Endothelial cell of umbilical vein (primary cell): ENCODE measurements around the gene USP11.

Experiments used
- EZH2 ChIP-seq: IDR thresholded peaks from 2 replicates; pipeline ENCODE4 v1.6.1; 2012; ENCODE audit warnings: borderline replicate concordance, low read depth, mild to moderate bottlenecking, moderate library complexity, low read length, inconsistent platforms; ENCODE audit not compliant: severe bottlenecking
- FOS ChIP-seq: IDR thresholded peaks from 2 replicates; pipeline ENCODE4 v1.6.1; 2011; ENCODE audit warnings: mild to moderate bottlenecking, low read length, moderate library complexity, borderline replicate concordance; ENCODE audit not compliant: insufficient read depth
- JUN ChIP-seq: IDR thresholded peaks from 2 replicates; pipeline ENCODE4 v1.6.1; 2011; ENCODE audit warnings: borderline replicate concordance, low read depth; ENCODE audit not compliant: insufficient read length, insufficient read depth
- POLR2A ChIP-seq: IDR thresholded peaks from 2 replicates; pipeline ENCODE4 v1.6.1; 2012; ENCODE audit warnings: low read depth, mild to moderate bottlenecking, control low read depth, low read length
- POLR2AphosphoS5 ChIP-seq: IDR thresholded peaks from 2 replicates; pipeline ENCODE4 v1.6.1; 2012; ENCODE audit warnings: low read depth, mild to moderate bottlenecking, control low read depth, low read length, moderate library complexity; ENCODE audit not compliant: insufficient read depth
- TF ChIP-seq, protein P1 (sequence below), 2 donors: IDR thresholded peaks; 1 replicate in 1 of 2; 2 replicates in 1 of 2; pipeline ENCODE4 v1.5.1; 2011; ENCODE audit warnings: low read length in 2 of 2, mild to moderate bottlenecking in 2 of 2, moderate library complexity in 2 of 2, control low read depth in 1 of 2, inconsistent platforms in 1 of 2, low read depth in 1 of 2; ENCODE audit not compliant: insufficient read depth in 1 of 2; ENCODE audit errors: extremely low read depth in 1 of 2
- TF ChIP-seq, protein P2 (sequence below): IDR thresholded peaks from 2 replicates; pipeline ENCODE4 v1.6.1; 2011; ENCODE audit not compliant: insufficient read depth, insufficient read length

DNA sequence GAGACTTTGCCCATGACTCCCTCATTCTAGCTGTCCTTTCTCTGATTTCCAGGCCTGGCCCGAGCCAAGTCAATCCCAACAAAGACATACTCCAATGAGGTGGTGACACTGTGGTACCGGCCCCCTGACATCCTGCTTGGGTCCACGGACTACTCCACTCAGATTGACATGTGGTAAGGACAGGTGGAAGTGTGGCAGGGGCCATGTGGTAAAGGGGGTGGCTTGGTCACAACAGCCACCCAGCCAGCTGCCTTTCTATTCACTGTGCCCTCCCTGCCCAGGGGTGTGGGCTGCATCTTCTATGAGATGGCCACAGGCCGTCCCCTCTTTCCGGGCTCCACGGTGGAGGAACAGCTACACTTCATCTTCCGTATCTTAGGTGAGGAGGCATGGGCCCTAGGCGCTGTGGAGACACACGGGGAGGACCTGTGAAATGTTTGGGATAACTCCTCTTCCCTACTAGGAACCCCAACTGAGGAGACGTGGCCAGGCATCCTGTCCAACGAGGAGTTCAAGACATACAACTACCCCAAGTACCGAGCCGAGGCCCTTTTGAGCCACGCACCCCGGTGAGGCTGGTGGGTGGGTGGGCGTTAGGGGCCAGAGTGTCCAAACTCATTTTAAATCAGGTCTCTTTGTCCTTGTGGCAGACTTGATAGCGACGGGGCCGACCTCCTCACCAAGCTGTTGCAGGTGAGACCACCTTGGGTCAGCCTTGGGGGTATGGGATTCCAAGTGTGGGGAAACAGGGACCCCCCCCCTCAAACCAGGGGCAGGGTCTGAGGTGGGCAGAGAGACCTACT, 6.1 kb upstream of the USP11 start:
- TF ChIP-seq, protein P1, sequence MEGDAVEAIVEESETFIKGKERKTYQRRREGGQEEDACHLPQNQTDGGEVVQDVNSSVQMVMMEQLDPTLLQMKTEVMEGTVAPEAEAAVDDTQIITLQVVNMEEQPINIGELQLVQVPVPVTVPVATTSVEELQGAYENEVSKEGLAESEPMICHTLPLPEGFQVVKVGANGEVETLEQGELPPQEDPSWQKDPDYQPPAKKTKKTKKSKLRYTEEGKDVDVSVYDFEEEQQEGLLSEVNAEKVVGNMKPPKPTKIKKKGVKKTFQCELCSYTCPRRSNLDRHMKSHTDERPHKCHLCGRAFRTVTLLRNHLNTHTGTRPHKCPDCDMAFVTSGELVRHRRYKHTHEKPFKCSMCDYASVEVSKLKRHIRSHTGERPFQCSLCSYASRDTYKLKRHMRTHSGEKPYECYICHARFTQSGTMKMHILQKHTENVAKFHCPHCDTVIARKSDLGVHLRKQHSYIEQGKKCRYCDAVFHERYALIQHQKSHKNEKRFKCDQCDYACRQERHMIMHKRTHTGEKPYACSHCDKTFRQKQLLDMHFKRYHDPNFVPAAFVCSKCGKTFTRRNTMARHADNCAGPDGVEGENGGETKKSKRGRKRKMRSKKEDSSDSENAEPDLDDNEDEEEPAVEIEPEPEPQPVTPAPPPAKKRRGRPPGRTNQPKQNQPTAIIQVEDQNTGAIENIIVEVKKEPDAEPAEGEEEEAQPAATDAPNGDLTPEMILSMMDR (IDR thresholded peaks at IDR 0.05; ENCODE audit: extremely low read depth in 1 of 2, insufficient read depth in 1 of 2, low read depth in 1 of 2, low read length in 2 of 2): no peak
- TF ChIP-seq POLR2A (no peak), POLR2AphosphoS5 (no peak), FOS (no peak), EZH2 (no peak), JUN (no peak)
- TF ChIP-seq, protein P2, sequence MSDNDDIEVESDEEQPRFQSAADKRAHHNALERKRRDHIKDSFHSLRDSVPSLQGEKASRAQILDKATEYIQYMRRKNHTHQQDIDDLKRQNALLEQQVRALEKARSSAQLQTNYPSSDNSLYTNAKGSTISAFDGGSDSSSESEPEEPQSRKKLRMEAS: no peak
